ENCODE results near the gene FBLN1.

FBLN1 gene

DNA sequence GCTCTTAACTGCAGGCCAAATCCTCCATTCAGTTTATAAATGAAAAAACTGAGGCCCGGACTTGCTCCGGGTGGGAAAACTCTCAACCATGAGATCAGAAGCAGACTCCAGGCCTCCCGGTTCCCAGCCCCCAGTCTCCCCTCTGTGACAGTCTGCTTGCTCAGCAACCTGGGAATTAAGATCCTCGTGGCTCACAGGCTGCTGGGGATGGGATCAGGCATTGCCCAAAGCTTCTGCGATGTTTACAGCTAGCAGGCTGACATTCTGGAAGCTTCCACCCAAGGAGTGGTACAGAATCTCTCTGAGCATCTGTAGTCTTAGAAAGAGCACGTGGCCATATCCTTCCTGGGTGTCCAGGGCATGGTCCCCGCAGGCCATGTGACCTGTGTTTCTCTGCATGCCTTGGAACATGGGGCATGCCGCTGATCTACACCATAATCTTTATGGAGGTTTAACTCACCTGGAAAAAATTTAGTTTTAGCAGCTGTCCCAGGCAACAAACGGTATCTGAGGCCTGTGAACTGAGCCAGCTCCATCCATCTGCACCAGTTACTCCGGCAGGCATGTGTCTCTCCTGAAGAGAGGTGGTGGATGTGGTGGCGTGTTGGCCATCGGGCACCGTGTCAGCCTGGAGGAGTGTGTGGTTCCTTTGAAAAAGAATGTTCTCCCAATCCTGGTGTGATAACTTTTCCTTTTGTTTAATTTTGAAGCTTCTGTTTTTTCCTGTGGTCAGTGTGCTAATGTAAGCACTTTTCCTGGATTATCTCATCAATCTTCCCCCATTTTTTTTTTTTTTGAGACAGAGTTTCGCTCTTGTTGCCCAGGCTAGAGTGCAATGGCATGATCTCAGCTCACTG is 7.9 kb downstream of the FBLN1 start:
- Mint-ChIP-seq H3K4me1 (peaks cover 86% of the 10 kb centered on the region), H3K4me3 (peak overlapping the region in 2 of 3 experiments; percentile 40 to 57), H3K27me3 (ENCODE audit: low read depth) (no peaks in the 10 kb centered on the region), H3K9me3 (no peaks in the 10 kb centered on the region), H3K27ac (peak overlapping the region; percentile 86 to 96 (median 94)), H3K36me3 (ENCODE audit: low read depth) (no peaks in the 10 kb centered on the region)
- TF ChIP-seq, protein P1, sequence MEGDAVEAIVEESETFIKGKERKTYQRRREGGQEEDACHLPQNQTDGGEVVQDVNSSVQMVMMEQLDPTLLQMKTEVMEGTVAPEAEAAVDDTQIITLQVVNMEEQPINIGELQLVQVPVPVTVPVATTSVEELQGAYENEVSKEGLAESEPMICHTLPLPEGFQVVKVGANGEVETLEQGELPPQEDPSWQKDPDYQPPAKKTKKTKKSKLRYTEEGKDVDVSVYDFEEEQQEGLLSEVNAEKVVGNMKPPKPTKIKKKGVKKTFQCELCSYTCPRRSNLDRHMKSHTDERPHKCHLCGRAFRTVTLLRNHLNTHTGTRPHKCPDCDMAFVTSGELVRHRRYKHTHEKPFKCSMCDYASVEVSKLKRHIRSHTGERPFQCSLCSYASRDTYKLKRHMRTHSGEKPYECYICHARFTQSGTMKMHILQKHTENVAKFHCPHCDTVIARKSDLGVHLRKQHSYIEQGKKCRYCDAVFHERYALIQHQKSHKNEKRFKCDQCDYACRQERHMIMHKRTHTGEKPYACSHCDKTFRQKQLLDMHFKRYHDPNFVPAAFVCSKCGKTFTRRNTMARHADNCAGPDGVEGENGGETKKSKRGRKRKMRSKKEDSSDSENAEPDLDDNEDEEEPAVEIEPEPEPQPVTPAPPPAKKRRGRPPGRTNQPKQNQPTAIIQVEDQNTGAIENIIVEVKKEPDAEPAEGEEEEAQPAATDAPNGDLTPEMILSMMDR (IDR thresholded peaks at IDR 0.05; ENCODE audit: unreplicated experiment in 3 of 3) = no peak

DNA sequence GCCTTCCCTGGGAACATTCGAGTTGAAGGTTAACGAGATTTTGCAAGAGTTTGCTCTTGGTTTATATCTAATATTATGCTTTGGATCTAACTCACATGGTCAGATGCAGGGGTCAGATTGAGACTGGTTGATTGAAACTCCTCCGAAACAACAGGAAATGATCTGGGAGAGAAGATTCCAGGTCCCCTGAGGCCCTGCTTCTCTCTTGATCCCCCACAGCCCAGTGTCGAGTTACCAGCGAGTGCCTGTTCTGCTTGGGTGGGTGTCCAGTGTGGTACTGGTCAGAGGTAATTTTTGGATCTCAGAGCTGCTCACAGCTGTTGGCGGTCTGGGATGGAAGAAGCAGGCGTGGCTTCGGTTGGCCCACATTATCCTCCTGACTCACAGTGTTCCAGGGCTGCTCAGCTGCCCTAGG is 9.2 kb downstream of the FBLN1 start:
- Mint-ChIP-seq H3K4me1 (peaks cover 88% of the 10 kb centered on the region), H3K27ac (peak overlapping the region; percentile 94 to 98 (median 96)), H3K9me3 (no peaks in the 10 kb centered on the region), H3K27me3 (ENCODE audit: low read depth) (no peaks in the 10 kb centered on the region), H3K4me3 (peak overlapping the region; percentile 32 to 54 (median 53)), H3K36me3 (ENCODE audit: low read depth) (no peaks in the 10 kb centered on the region)
- TF ChIP-seq, protein P1 (IDR thresholded peaks at IDR 0.05; ENCODE audit: unreplicated experiment in 3 of 3) = no peak

DNA sequence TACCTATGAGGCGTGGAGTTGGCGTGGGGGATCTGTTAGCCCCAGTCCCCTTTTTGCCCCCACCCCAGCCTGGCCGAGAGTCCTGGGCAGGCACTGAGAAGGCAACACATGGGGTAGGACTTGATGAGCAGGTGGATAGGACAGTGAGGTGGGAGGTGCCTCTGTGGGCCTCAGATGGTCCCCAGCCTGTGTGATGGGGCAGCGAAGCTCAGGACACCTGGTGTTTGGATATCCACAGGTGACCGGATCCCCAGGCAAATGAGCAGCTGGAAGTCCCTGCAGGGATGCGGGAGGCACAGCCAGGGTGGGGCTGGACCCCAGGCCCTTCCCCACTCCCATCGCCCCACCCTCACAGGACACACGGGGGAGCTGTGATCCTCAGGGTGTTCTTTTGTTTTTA is 9.7 kb downstream of the FBLN1 start:
- H3K36me3 Mint-ChIP-seq (ENCODE audit: low read depth) = no peaks in the 10 kb centered on the region
- TF ChIP-seq, protein P1 (IDR thresholded peaks at IDR 0.05; ENCODE audit: unreplicated experiment in 3 of 3) = no peak
- peak overlapping the region; percentile 32 to 54 (median 53) for H3K4me3 Mint-ChIP-seq
- H3K27me3 Mint-ChIP-seq (ENCODE audit: low read depth) = no peaks in the 10 kb centered on the region
- peak overlapping the region; percentile 94 to 98 (median 96) for H3K27ac Mint-ChIP-seq
- H3K4me1 Mint-ChIP-seq = peaks cover 85% of the 10 kb centered on the region
- no peaks in the 10 kb centered on the region for H3K9me3 Mint-ChIP-seq

DNA sequence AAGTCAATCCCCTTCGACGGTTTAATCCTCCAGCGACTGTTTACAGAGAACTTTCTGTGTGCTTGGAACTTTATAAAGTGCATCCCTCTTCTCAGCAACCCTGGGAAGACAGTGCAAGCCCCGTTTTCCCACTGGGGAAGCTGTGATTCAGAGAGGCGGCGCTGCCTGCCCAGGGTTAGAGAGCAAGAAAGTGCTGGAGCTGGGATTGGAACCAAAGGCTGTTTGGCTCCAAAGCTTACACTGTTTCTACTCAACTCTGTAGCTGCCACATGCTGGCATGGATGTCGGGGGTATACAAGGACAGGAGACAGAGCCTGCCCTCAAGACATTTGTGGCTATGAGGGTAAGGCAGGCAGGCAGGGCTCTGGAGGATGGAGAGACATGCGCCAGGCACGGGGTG is 13.0 kb downstream of the FBLN1 start:
- TF ChIP-seq, protein P1 (IDR thresholded peaks at IDR 0.05; ENCODE audit: unreplicated experiment in 3 of 3) = no peak

DNA sequence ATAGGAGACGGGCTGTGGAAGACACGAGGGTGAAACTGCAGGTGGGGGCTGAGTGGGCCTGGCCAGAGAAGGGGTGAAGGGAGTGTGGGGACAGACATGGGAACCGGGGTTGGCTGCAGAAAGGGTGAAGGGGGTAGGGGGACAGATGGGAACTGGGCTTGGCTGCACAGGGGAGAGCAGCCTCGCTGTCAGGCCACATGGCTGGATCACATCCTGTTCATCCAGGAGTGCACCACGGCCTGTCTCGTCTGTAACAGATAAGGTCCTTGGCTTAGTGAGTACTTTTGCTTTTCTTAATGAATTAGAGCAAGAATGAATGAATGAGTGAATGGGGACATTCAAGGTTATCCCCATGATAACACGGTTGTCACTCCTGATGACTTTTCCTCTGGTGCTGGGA is 13.5 kb downstream of the FBLN1 start:
- Mint-ChIP-seq H3K4me1 (peaks cover 67% of the 10 kb centered on the region), H3K9me3 (no peaks in the 10 kb centered on the region), H3K4me3 (peak overlapping the region in 1 of 3 experiments; percentile 46), H3K36me3 (ENCODE audit: low read depth) (peaks cover 16% of the 10 kb centered on the region), H3K27me3 (ENCODE audit: low read depth) (no peaks in the 10 kb centered on the region), H3K27ac (peak overlapping the region in 2 of 3 experiments; percentile 76 to 94)
- TF ChIP-seq, protein P1 (IDR thresholded peaks at IDR 0.05; ENCODE audit: unreplicated experiment in 3 of 3) = no peak

More for the DNA sequence above, 13.0 kb downstream of the FBLN1 start:
- Mint-ChIP-seq H3K9me3 (no peaks in the 10 kb centered on the region), H3K27ac (peak overlapping the region; percentile 22 to 94 (median 76)), H3K4me1 (peaks cover 71% of the 10 kb centered on the region), H3K4me3 (peak overlapping the region in 1 of 3 experiments; percentile 24), H3K36me3 (ENCODE audit: low read depth) (peaks cover 16% of the 10 kb centered on the region), H3K27me3 (ENCODE audit: low read depth) (no peaks in the 10 kb centered on the region)

Measured in nephron (organoid).